ENCODE measurements around the gene FAU. TPM values are rescaled to one million over a fixed set of nuclear protein-coding genes. Genes with fewer than 3 reads are reported as not detected.

FAU gene
- total RNA-seq, 2 experiments from 2014 or later = 899 to 972 TPM

- no peak for DNase-seq
- no peaks in the 10 kb centered on the region for H3K9me3 Mint-ChIP-seq (ENCODE audit: low read depth)
- peak overlapping the region; percentile 99 for H3K27ac Mint-ChIP-seq
- H3K27me3 Mint-ChIP-seq = peaks cover 2% of the 10 kb centered on the region
- CTCF ChIA-PET = interaction anchor here (0.9 to 1.7 kb wide), 6 partner anchors 9 to 58 kb away, joined by 3 to 8 read pairs (median 4); partner anchors contain the start of genes SNX15 and ZNHIT2
- H3K4me3 Mint-ChIP-seq = peak overlapping the region; percentile 98
- peaks cover 44% of the 10 kb centered on the region for H3K4me1 Mint-ChIP-seq
- peaks cover 36% of the 10 kb centered on the region for H3K36me3 Mint-ChIP-seq
- no peak for ATAC-seq
These were observed 36.5 kb downstream of the FAU start for GRCh38 chr11:65085446-65085845.

GRCh38 chr11:65084598-65085375, 37.1 kb downstream of the FAU start:
- ATAC-seq (peak; percentile 1), DNase-seq (no peak)
- Mint-ChIP-seq H3K27me3 (peaks cover 2% of the 10 kb centered on the region), H3K36me3 (peaks cover 40% of the 10 kb centered on the region), H3K27ac (peak overlapping the region; percentile 99), H3K4me3 (peak overlapping the region; percentile 98), H3K4me1 (peaks cover 49% of the 10 kb centered on the region), H3K9me3 (ENCODE audit: low read depth) (no peaks in the 10 kb centered on the region)
- CTCF ChIA-PET = interaction anchor here (0.9 to 1.7 kb wide), 5 partner anchors 10 to 58 kb away, joined by 3 to 8 read pairs (median 4); partner anchors contain the start of gene SNX15

- peak; percentile 97 for DNase-seq
- CTCF ChIA-PET = interaction anchor here (1.0 to 4.0 kb wide), 10 partner anchors 9 to 236 kb away, joined by 3 to 25 read pairs (median 4); partner anchors contain the start of genes ARL2 and ZNHIT2
- peaks cover 2% of the 10 kb centered on the region for H3K27me3 Mint-ChIP-seq
- H3K36me3 Mint-ChIP-seq = peaks cover 41% of the 10 kb centered on the region
- H3K27ac Mint-ChIP-seq = peak within 1 kb of the TSS; percentile 99
- no peaks in the 10 kb centered on the region for H3K9me3 Mint-ChIP-seq (ENCODE audit: low read depth)
- H3K4me3 Mint-ChIP-seq = peak within 1 kb of the TSS; percentile 98
- H3K4me1 Mint-ChIP-seq = peaks cover 54% of the 10 kb centered on the region
- peak; percentile 82 for ATAC-seq
These were observed 37.9 kb downstream of the FAU start, which contains the start of the genes CDCA5 and ZFPL1 for GRCh38 chr11:65083834-65084597. Gene CDCA5 (minus strand): TSS chr11:65084040. CDS start chr11:65083978, 62 bp downstream. Gene ZFPL1 (plus strand): TSS chr11:65084222. CDS start chr11:65084699, 477 bp downstream.

GRCh38 chr11:65083134-65083833, 38.6 kb downstream of the FAU start:
- Mint-ChIP-seq H3K4me3 (peak overlapping the region; percentile 98), H3K9me3 (ENCODE audit: low read depth) (no peaks in the 10 kb centered on the region), H3K4me1 (peaks cover 62% of the 10 kb centered on the region), H3K27me3 (peaks cover 2% of the 10 kb centered on the region), H3K27ac (peak overlapping the region; percentile 99), H3K36me3 (peaks cover 45% of the 10 kb centered on the region)
- DNase-seq (peak; percentile 56), ATAC-seq (peak; percentile 10)
- CTCF ChIA-PET = interaction anchor here (1.0 to 4.0 kb wide), 11 partner anchors 8 to 235 kb away, joined by 3 to 25 read pairs (median 4); partner anchors contain the start of genes ARL2 and ZNHIT2

- CTCF ChIA-PET = interaction anchor here (0.8 to 4.6 kb wide), 4 partner anchors 12 to 65 kb away, joined by 3 to 24 read pairs (median 4); partner anchors contain the start of genes ARL2 and SNX15
- no peak overlapping the region for H3K4me3 Mint-ChIP-seq
- H3K36me3 Mint-ChIP-seq = peaks cover 58% of the 10 kb centered on the region
- peaks cover 63% of the 10 kb centered on the region for H3K4me1 Mint-ChIP-seq
- H3K27me3 Mint-ChIP-seq = peaks cover under 1% of the 10 kb centered on the region
- DNase-seq = no peak
- no peak for ATAC-seq
- no peaks in the 10 kb centered on the region for H3K9me3 Mint-ChIP-seq (ENCODE audit: low read depth)
- H3K27ac Mint-ChIP-seq = peak overlapping the region; percentile 39
These were observed 43.1 kb downstream of the FAU start for GRCh38 chr11:65078786-65079342.

GRCh38 chr11:65078151-65078550, 43.8 kb downstream of the FAU start:
- H3K27ac Mint-ChIP-seq = peak overlapping the region; percentile 39
- DNase-seq (peak; percentile 81), ATAC-seq (peak; percentile 87)
- H3K27me3 Mint-ChIP-seq = no peaks in the 10 kb centered on the region
- CTCF ChIA-PET = interaction anchor here (0.8 to 4.6 kb wide), 5 partner anchors 12 to 64 kb away, joined by 3 to 24 read pairs (median 5); partner anchors contain the start of genes ARL2 and SNX15
- H3K4me3 Mint-ChIP-seq = no peak overlapping the region
- H3K9me3 Mint-ChIP-seq (ENCODE audit: low read depth) = no peaks in the 10 kb centered on the region
- H3K4me1 Mint-ChIP-seq = peaks cover 62% of the 10 kb centered on the region
- H3K36me3 Mint-ChIP-seq = peaks cover 54% of the 10 kb centered on the region

- Mint-ChIP-seq H3K27me3 (no peaks in the 10 kb centered on the region), H3K9me3 (ENCODE audit: low read depth) (no peaks in the 10 kb centered on the region), H3K36me3 (peaks cover 48% of the 10 kb centered on the region), H3K4me1 (peaks cover 55% of the 10 kb centered on the region), H3K4me3 (no peak overlapping the region), H3K27ac (peak overlapping the region; percentile 45)
- CTCF ChIA-PET = interaction anchor here (1.2 to 4.6 kb wide), 2 partner anchors 28 to 64 kb away, joined by 5 to 24 read pairs; partner anchors contain the start of gene ARL2
- DNase-seq (no peak), ATAC-seq (no peak)
These were observed 44.5 kb downstream of the FAU start for GRCh38 chr11:65077451-65077850.

GRCh38 chr11:65072631-65072966, 49.3 kb downstream of the FAU start:
- Mint-ChIP-seq H3K4me1 (peaks cover 13% of the 10 kb centered on the region), H3K4me3 (no peak overlapping the region), H3K36me3 (peaks cover 17% of the 10 kb centered on the region), H3K9me3 (ENCODE audit: low read depth) (no peaks in the 10 kb centered on the region), H3K27me3 (no peaks in the 10 kb centered on the region), H3K27ac (no peak overlapping the region)
- CTCF ChIA-PET = interaction anchor here (0.6 to 1.6 kb wide), 3 partner anchors 8 to 23 kb away, joined by 3 read pairs; no protein-coding TSS in a partner anchor
- ATAC-seq = no peak
- DNase-seq = no peak

- no peaks in the 10 kb centered on the region for H3K9me3 Mint-ChIP-seq (ENCODE audit: low read depth)
- no peaks in the 10 kb centered on the region for H3K27me3 Mint-ChIP-seq
- no peak overlapping the region for H3K27ac Mint-ChIP-seq
- no peak for DNase-seq
- H3K4me3 Mint-ChIP-seq = no peak overlapping the region
- CTCF ChIA-PET = interaction anchor here (0.6 to 1.6 kb wide), 3 partner anchors 8 to 22 kb away, joined by 3 read pairs; no protein-coding TSS in a partner anchor
- ATAC-seq = no peak
- peaks cover 12% of the 10 kb centered on the region for H3K36me3 Mint-ChIP-seq
- H3K4me1 Mint-ChIP-seq = peaks cover 8% of the 10 kb centered on the region
These were observed 49.9 kb downstream of the FAU start for GRCh38 chr11:65071907-65072630.
